Lung (tissue), 12 donors: ENCODE measurements around the gene PCDHGB7. TPM values are rescaled to one million over a fixed set of nuclear protein-coding genes. Genes with fewer than 3 reads are reported as not detected.
A peak's percentile ranks its signal among the peaks of the same experiment; 100 is the strongest.

Experiments used
- ATAC-seq: fragments of 200-7000 bp; cut with Tn5 transposase; one replicate; pipeline ENCODE4 v1.9.1; 2020; ENCODE audit warnings: moderate number of reproducible peaks; ENCODE audit not compliant: insufficient read depth, low FRiP score
- DNase-seq, 3 donors: peaks; one replicate each; pipeline ENCODE4 v3.0.0-alpha.2; 2013 to 2017
- H3K27ac ChIP-seq, 2 donors: one replicate each; pipeline ENCODE4 v1.5.1; 2013; ENCODE audit warnings: mild to moderate bottlenecking in 2 of 2, moderate library complexity in 2 of 2, control low read depth in 1 of 2, inconsistent platforms in 1 of 2, low read depth in 1 of 2, low read length in 1 of 2
- H3K27me3 ChIP-seq, 3 donors: one replicate each; pipeline ENCODE4 v1.5.1; 2013; ENCODE audit warnings: low read length in 2 of 3; ENCODE audit not compliant: control insufficient read depth in 3 of 3, insufficient read depth in 3 of 3
- H3K36me3 ChIP-seq, 4 donors: one replicate each; pipeline ENCODE4 v1.5.1; 2013; ENCODE audit warnings: low read length in 4 of 4, mild to moderate bottlenecking in 1 of 4, moderate library complexity in 1 of 4; ENCODE audit not compliant: control insufficient read depth in 4 of 4, insufficient read depth in 4 of 4
- H3K4me1 ChIP-seq, 5 donors: one replicate each; pipeline ENCODE4 v1.5.1; 2013; ENCODE audit warnings: low read length in 5 of 5, mild to moderate bottlenecking in 2 of 5, moderate library complexity in 1 of 5; ENCODE audit not compliant: control insufficient read depth in 5 of 5, insufficient read depth in 5 of 5
- H3K4me3 ChIP-seq: one replicate; pipeline ENCODE4 v1.5.1; 2013; ENCODE audit warnings: mild to moderate bottlenecking, control low read depth, moderate library complexity
- H3K9ac ChIP-seq, 2 donors: one replicate each; pipeline ENCODE4 v1.5.1; 2013; ENCODE audit warnings: low read length in 2 of 2, control low read depth in 1 of 2; ENCODE audit not compliant: insufficient read depth in 1 of 2
- H3K9me3 ChIP-seq, 4 donors: one replicate each; pipeline ENCODE4 v1.5.1; 2013; ENCODE audit warnings: low read length in 3 of 4, mild to moderate bottlenecking in 1 of 4, moderate library complexity in 1 of 4; ENCODE audit not compliant: control insufficient read depth in 4 of 4, insufficient read depth in 3 of 4
- CTCF ChIP-seq: IDR thresholded peaks from 2 replicates; pipeline ENCODE4 v1.5.1; 2012; ENCODE audit warnings: mild to moderate bottlenecking; ENCODE audit errors: control extremely low read depth, extremely low read depth
- WGBS, 2 donors: extraction: QIAGEN DNeasy Blood & Tissue Kit; methylation state at CpG; one replicate each; pipeline ENCODE4 v1.1.7; 2013; 5-methylcytosine and 5-hydroxymethylcytosine counted together
- polyA plus RNA-seq, 2 donors: library from polyadenylated mRNA; stranded (reverse); fragments of 200-250 nt; gene quantifications; one replicate each; pipeline ENCODE4 v1.2.1, GENCODE V29; 2013
- total RNA-seq, 2 donors: library from RNA; depleted of rRNA in 1 of 2; stranded (reverse); fragments of >200 nt in 1 of 2; gene quantifications; one replicate each; pipeline ENCODE4 v1.2.1, GENCODE V29; 2014 to 2021
- donor health status: control.
- donor health status: control.
- donor health status: Bipolar disorder and iron deficiency.
- donor health status: healthy.
- donor health status: DM: yes; HTN: yes; CAD: no.

PCDHGB7 gene
- total and polyA plus RNA-seq, 4 donors, result 1.6 to 18.1 (median 10.6) TPM

GRCh38 chr5:141388661-141389060, 28.8 kb upstream of the PCDHGB7 start:
- H3K27me3 ChIP-seq, result peaks cover 0 to 2% (median 0%) of the 10 kb centered on the region in 3 donors
- no peak overlapping the region for H3K9ac ChIP-seq
- peaks cover 0 to 15% (median 0%) of the 10 kb centered on the region in 4 donors for H3K36me3 ChIP-seq
- peaks cover 3 to 47% (median 23%) of the 10 kb centered on the region in 4 donors for H3K9me3 ChIP-seq
- TF ChIP-seq CTCF, result no peak
- no peak overlapping the region for H3K27ac ChIP-seq
- WGBS, 2 donors, result 40 to 54% methylated on average over 10 of the region's 10 CpGs
- no peak overlapping the region for H3K4me3 ChIP-seq
- ATAC-seq, result no peak
- no peak for DNase-seq
- H3K4me1 ChIP-seq, result no peaks in the 10 kb centered on the region

GRCh38 chr5:141389153-141390042, 28.1 kb upstream of the PCDHGB7 start:
- WGBS, 2 donors, result 35 to 41% methylated on average over 77 of the region's 77 CpGs
- ATAC-seq, result no peak
- peaks cover 3 to 48% (median 22%) of the 10 kb centered on the region in 4 donors for H3K9me3 ChIP-seq
- TF ChIP-seq CTCF, result no peak
- peaks cover 0 to 2% (median 0%) of the 10 kb centered on the region in 3 donors for H3K27me3 ChIP-seq
- DNase-seq, result no peak
- no peaks in the 10 kb centered on the region for H3K4me1 ChIP-seq
- no peak overlapping the region for H3K9ac ChIP-seq
- no peak overlapping the region for H3K4me3 ChIP-seq
- peaks cover 0 to 19% (median 0%) of the 10 kb centered on the region in 4 donors for H3K36me3 ChIP-seq
- no peak overlapping the region for H3K27ac ChIP-seq

GRCh38 chr5:141392429-141393198, 24.9 kb upstream of the PCDHGB7 start, which contains the start of gene PCDHGA8:
TSS of gene PCDHGA8 (plus strand) at chr5:141392633. CDS start at chr5:141392814, 181 bp downstream.
- peaks cover 0 to 19% (median 0%) of the 10 kb centered on the region in 4 donors for H3K36me3 ChIP-seq
- no peak for ATAC-seq
- H3K9ac ChIP-seq, result no peak within 1 kb of the TSS
- peaks cover 0 to 2% (median 0%) of the 10 kb centered on the region in 3 donors for H3K27me3 ChIP-seq
- no peaks in the 10 kb centered on the region for H3K4me1 ChIP-seq
- no peak within 1 kb of the TSS for H3K27ac ChIP-seq
- no peak within 1 kb of the TSS for H3K4me3 ChIP-seq
- WGBS, 2 donors, result 27 to 28% methylated on average over 38 of the region's 38 CpGs
- TF ChIP-seq CTCF, result no peak
- peak in 1 of 3 donors; percentile 17 for DNase-seq
- H3K9me3 ChIP-seq, result peaks cover 3 to 42% (median 20%) of the 10 kb centered on the region in 4 donors
